ENCODE results near the gene LOXHD1.

DNA sequence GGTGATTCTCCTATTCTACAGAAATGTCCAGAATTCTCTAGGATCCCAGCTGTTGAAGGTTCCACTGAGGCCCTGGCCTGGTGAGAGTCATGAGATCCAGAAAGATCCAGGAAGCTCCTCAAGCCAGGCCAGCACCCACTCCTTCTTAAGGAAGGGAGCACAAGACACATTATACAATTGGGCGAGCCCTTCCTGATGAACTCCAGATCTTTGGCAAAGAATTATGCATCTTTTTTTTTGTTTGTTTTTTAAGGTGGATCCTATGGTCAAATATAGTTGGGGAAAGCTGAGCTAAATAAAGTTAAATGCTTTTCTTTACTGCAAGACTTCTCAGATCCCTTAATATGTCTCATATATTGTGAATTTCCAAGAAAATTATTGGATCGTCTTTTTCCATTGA is 37.0 kb upstream of the LOXHD1 start:
- TF ChIP-seq CTCF (IDR thresholded peaks at IDR 0.05) (no peak), JUN (CRISPR knock-in tag; IDR thresholded peaks at IDR 0.05) (no peak), ZSCAN18 (CRISPR knock-in tag; IDR thresholded peaks at IDR 0.05) (no peak)
